ENCODE measurements around the gene MAP3K2.

The MAP3K2 gene

DNA sequence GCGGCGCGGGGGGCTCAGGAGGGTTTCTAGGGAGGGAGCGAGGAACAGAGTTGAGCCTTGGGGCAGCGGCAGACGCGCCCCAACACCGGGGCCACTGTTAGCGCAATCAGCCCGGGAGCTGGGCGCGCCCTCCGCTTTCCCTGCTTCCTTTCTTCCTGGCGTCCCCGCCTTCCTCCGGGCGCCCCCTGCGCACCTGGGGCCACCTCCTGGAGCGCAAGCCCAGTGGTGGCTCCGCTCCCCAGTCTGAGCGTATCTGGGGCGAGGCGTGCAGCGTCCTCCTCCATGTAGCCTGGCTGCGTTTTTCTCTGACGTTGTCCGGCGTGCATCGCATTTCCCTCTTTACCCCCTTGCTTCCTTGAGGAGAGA lies 35.7 kb upstream of the MAP3K2 start (continued):
- TF ChIP-seq SP2 (tag by site-specific recombination; IDR thresholded peaks at IDR 0.05) (0 out of 2 replicates have a peak, but pooled peaks have one; percentile 13), ZXDB (tag by site-specific recombination; IDR thresholded peaks at IDR 0.05) (peak; percentile 33; the same call in 1 of the 2 replicates), TCF7L2 (IDR thresholded peaks at IDR 0.05; ENCODE audit: borderline replicate concordance, low read depth, low read length) (no peak), HOXA7 (CRISPR knock-in tag; IDR thresholded peaks at IDR 0.05; ENCODE audit: borderline replicate concordance) (no peak), ZNF560 (tag by site-specific recombination; IDR thresholded peaks at IDR 0.05; ENCODE audit: borderline replicate concordance) (no peak), ZNF292 (tag by site-specific recombination; IDR thresholded peaks at IDR 0.05; ENCODE audit: borderline replicate concordance, low read depth) (no peak), ZNF747 (tag by site-specific recombination; IDR thresholded peaks at IDR 0.05) (no peak), SETDB1 (IDR thresholded peaks at IDR 0.05; ENCODE audit: insufficient read length, low read length) (no peak), ZNF248 (tag by site-specific recombination; IDR thresholded peaks at IDR 0.05) (no peak), ZNF121 (tag by site-specific recombination; IDR thresholded peaks at IDR 0.05) (no peak), ZNF558 (tag by site-specific recombination; IDR thresholded peaks at IDR 0.05) (no peak), ZNF791 (tag by site-specific recombination; IDR thresholded peaks at IDR 0.05) (no peak), ZNF658 (tag by site-specific recombination; IDR thresholded peaks at IDR 0.05) (no peak), ZNF23 (tag by site-specific recombination; IDR thresholded peaks at IDR 0.05; ENCODE audit: borderline replicate concordance) (no peak), BCL11B (tag by site-specific recombination; IDR thresholded peaks at IDR 0.05; ENCODE audit: low read depth) (no peak), YY1 (tag by site-specific recombination; IDR thresholded peaks at IDR 0.05) (no peak), ZNF2 (tag by site-specific recombination; IDR thresholded peaks at IDR 0.05) (no peak), ZNF184 (tag by site-specific recombination; IDR thresholded peaks at IDR 0.05) (no peak), ZNF843 (tag by site-specific recombination; IDR thresholded peaks at IDR 0.05) (no peak), KLF16 (tag by site-specific recombination; IDR thresholded peaks at IDR 0.05) (no peak), ZFP3 (tag by site-specific recombination; IDR thresholded peaks at IDR 0.05; ENCODE audit: low read depth) (no peak), ZNF341 (tag by site-specific recombination; IDR thresholded peaks at IDR 0.05; ENCODE audit: low read depth) (no peak), ZNF335 (tag by site-specific recombination; conservative IDR thresholded peaks at IDR 0.05) (peak; percentile 52), ZBTB48 (tag by site-specific recombination; IDR thresholded peaks at IDR 0.05) (no peak), ZFP37 (tag by site-specific recombination; IDR thresholded peaks at IDR 0.05) (no peak), ZNF37A (tag by site-specific recombination; IDR thresholded peaks at IDR 0.05) (no peak), GLIS1 (tag by site-specific recombination; IDR thresholded peaks at IDR 0.05) (peak; percentile 90), KLF8 (tag by site-specific recombination; IDR thresholded peaks at IDR 0.05) (no peak), SP3 (tag by site-specific recombination; IDR thresholded peaks at IDR 0.05) (no peak), ZNF266 (tag by site-specific recombination; IDR thresholded peaks at IDR 0.05; ENCODE audit: low read depth) (no peak), ZNF510 (tag by site-specific recombination; IDR thresholded peaks at IDR 0.05; ENCODE audit: insufficient replicate concordance) (no peak), ZNF830 (tag by site-specific recombination; IDR thresholded peaks at IDR 0.05; ENCODE audit: low read depth) (no peak), ZNF600 (tag by site-specific recombination; IDR thresholded peaks at IDR 0.05) (no peak), ZNF76 (tag by site-specific recombination; IDR thresholded peaks at IDR 0.05; ENCODE audit: borderline replicate concordance, low read depth) (no peak), ZNF239 (tag by site-specific recombination; IDR thresholded peaks at IDR 0.05) (no peak), CTCF (tag by site-specific recombination; IDR thresholded peaks at IDR 0.05) (no peak), ZNF146 (tag by site-specific recombination; IDR thresholded peaks at IDR 0.05) (no peak), ZNF175 (tag by site-specific recombination; IDR thresholded peaks at IDR 0.05) (no peak)
- TF ChIP-seq, protein P1, sequence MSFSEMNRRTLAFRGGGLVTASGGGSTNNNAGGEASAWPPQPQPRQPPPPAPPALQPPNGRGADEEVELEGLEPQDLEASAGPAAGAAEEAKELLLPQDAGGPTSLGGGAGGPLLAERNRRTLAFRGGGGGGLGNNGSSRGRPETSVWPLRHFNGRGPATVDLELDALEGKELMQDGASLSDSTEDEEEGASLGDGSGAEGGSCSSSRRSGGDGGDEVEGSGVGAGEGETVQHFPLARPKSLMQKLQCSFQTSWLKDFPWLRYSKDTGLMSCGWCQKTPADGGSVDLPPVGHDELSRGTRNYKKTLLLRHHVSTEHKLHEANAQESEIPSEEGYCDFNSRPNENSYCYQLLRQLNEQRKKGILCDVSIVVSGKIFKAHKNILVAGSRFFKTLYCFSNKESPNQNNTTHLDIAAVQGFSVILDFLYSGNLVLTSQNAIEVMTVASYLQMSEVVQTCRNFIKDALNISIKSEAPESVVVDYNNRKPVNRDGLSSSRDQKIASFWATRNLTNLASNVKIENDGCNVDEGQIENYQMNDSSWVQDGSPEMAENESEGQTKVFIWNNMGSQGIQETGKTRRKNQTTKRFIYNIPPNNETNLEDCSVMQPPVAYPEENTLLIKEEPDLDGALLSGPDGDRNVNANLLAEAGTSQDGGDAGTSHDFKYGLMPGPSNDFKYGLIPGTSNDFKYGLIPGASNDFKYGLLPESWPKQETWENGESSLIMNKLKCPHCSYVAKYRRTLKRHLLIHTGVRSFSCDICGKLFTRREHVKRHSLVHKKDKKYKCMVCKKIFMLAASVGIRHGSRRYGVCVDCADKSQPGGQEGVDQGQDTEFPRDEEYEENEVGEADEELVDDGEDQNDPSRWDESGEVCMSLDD (tag by site-specific recombination; IDR thresholded peaks at IDR 0.05), result no peak
- TF ChIP-seq, protein P2, sequence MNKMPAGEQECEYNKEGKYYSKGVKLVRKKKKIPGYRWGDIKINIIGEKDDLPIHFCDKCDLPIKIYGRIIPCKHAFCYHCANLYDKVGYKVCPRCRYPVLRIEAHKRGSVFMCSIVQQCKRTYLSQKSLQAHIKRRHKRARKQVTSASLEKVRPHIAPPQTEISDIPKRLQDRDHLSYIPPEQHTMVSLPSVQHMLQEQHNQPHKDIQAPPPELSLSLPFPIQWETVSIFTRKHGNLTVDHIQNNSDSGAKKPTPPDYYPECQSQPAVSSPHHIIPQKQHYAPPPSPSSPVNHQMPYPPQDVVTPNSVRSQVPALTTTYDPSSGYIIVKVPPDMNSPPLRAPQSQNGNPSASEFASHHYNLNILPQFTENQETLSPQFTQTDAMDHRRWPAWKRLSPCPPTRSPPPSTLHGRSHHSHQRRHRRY (tag by site-specific recombination; IDR thresholded peaks at IDR 0.05), result no peak
